ENCODE measurements around the gene PHACTR3. TPM values are rescaled to one million over a fixed set of nuclear protein-coding genes. Genes with fewer than 3 reads are reported as not detected.

PHACTR3 gene
- total RNA-seq, 1 experiment from 2014 or later: 0.10 TPM

DNA sequence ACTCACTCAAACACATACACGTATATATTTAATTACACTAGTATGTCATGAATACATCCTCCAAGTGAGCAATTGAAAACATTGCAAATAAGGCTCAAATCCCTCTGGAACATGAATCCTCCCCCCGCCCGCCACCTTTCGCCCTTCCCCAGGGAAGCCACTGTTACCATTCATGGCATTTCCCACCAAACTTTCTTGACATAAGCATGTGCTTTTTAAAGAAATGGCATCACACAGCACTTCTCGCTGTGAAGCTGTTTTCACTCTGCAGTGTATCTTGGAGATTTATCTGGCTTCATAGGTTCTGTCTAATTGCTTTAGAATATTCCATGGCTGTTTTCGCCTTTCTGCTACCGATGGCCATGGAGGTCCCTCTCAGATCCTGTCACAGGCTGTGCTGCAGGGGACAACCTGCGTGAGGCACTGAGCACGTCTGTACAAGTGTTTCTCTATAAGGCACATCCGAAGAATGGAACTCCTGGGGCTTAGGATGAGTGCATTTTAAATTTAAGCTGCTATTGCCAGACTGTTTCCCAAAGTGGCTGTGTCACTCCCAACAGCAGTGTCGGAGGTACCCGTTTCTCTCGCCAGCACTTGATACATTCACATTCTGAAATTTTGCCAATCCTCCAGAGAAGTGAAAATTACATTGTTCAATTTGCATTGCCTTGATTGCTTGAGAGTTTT is 22.2 kb upstream of the PHACTR3 start:
- TF ChIP-seq SIN3A (IDR thresholded peaks at IDR 0.05; ENCODE audit: borderline replicate concordance, insufficient read depth, low read depth, low read length): no peak
- TF ChIP-seq REST (IDR thresholded peaks at IDR 0.05; ENCODE audit: insufficient read depth in 1 of 2, low read depth in 2 of 2, low read length in 1 of 2): no peak
- no peak for TF ChIP-seq TCF7L2 (IDR thresholded peaks at IDR 0.05; ENCODE audit: low read depth, low read length)
- no peak for TF ChIP-seq POLR2AphosphoS5 (IDR thresholded peaks at IDR 0.05; ENCODE audit: low read depth, low read length)
- TF ChIP-seq, protein P1, sequence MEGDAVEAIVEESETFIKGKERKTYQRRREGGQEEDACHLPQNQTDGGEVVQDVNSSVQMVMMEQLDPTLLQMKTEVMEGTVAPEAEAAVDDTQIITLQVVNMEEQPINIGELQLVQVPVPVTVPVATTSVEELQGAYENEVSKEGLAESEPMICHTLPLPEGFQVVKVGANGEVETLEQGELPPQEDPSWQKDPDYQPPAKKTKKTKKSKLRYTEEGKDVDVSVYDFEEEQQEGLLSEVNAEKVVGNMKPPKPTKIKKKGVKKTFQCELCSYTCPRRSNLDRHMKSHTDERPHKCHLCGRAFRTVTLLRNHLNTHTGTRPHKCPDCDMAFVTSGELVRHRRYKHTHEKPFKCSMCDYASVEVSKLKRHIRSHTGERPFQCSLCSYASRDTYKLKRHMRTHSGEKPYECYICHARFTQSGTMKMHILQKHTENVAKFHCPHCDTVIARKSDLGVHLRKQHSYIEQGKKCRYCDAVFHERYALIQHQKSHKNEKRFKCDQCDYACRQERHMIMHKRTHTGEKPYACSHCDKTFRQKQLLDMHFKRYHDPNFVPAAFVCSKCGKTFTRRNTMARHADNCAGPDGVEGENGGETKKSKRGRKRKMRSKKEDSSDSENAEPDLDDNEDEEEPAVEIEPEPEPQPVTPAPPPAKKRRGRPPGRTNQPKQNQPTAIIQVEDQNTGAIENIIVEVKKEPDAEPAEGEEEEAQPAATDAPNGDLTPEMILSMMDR (IDR thresholded peaks at IDR 0.05): no peak
- ATAC-seq (no peak), DNase-seq (ENCODE audit: low read depth, low spot score) (no peak)
- Histone ChIP-seq H3K27ac (ENCODE audit: low read length) (no peak overlapping the region), H3K27me3 (ENCODE audit: control insufficient read depth, insufficient read depth, low read length) (peaks cover 2% of the 10 kb centered on the region; the same call in 1 of the 2 replicates), H3K36me3 (ENCODE audit: control insufficient read depth, insufficient read depth, low read length) (no peaks in the 10 kb centered on the region), H3K4me3 (ENCODE audit: low read depth in 2 of 2, low read length in 2 of 2) (no peak overlapping the region), H3K4me1 (ENCODE audit: control insufficient read depth, insufficient read depth, low read length) (no peaks in the 10 kb centered on the region), H3K9me3 (ENCODE audit: control insufficient read depth, insufficient read depth, low read depth, low read length) (no peaks in the 10 kb centered on the region)
- in situ Hi-C loops (cut with HindIII; ENCODE audit: low pct_unique_long_range_greater_than_20kb, low sequenced_read_pairs): no loop called here
- intact Hi-C loops (cut with micrococcal nuclease; ENCODE audit: unreplicated experiment): no loop called here
- ChIA-PET CTCF (no interaction called here), POLR2A (no interaction called here)
- BruUV-seq (replicated peaks): no TSS peak

GRCh38 chr20:59583428-59584277 is 20.7 kb upstream of the PHACTR3 start:
- no peak for ATAC-seq
- no peaks in the 10 kb centered on the region for H3K4me1 ChIP-seq (ENCODE audit: control insufficient read depth, insufficient read depth, low read length)
- no TSS peak for BruUV-seq (replicated peaks)
- H3K9me3 ChIP-seq (ENCODE audit: control insufficient read depth, insufficient read depth, low read depth, low read length): no peaks in the 10 kb centered on the region
- no peak overlapping the region for H3K4me3 ChIP-seq (ENCODE audit: low read depth in 2 of 2, low read length in 2 of 2)
- POLR2A ChIA-PET: no interaction called here
- intact Hi-C loops (cut with micrococcal nuclease; ENCODE audit: unreplicated experiment): no loop called here
- in situ Hi-C loops (cut with HindIII; ENCODE audit: low pct_unique_long_range_greater_than_20kb, low sequenced_read_pairs): no loop called here
- CTCF ChIA-PET: no interaction called here
- H3K27ac ChIP-seq (ENCODE audit: low read length): no peak overlapping the region
- H3K36me3 ChIP-seq (ENCODE audit: control insufficient read depth, insufficient read depth, low read length): no peaks in the 10 kb centered on the region
- no peak for DNase-seq (ENCODE audit: low read depth, low spot score)
- peaks cover 2% of the 10 kb centered on the region; the same call in 1 of the 2 replicates for H3K27me3 ChIP-seq (ENCODE audit: control insufficient read depth, insufficient read depth, low read length)
- TF ChIP-seq, protein P1 (IDR thresholded peaks at IDR 0.05): no peak
- TF ChIP-seq POLR2AphosphoS5 (IDR thresholded peaks at IDR 0.05; ENCODE audit: low read depth, low read length) (no peak), SIN3A (IDR thresholded peaks at IDR 0.05; ENCODE audit: borderline replicate concordance, insufficient read depth, low read depth, low read length) (no peak), REST (IDR thresholded peaks at IDR 0.05; ENCODE audit: insufficient read depth in 1 of 2, low read depth in 2 of 2, low read length in 1 of 2) (no peak), TCF7L2 (IDR thresholded peaks at IDR 0.05; ENCODE audit: low read depth, low read length) (no peak)
